GM10847 (cell line): ENCODE data around the gene CNOT1.

Source experiments
- POLR2A ChIP-seq: IDR thresholded peaks from 2 replicates; pipeline ENCODE4 v1.6.1; 2011; ENCODE audit not compliant: insufficient read length; ENCODE audit errors: extremely low read depth

Gene CNOT1

DNA sequence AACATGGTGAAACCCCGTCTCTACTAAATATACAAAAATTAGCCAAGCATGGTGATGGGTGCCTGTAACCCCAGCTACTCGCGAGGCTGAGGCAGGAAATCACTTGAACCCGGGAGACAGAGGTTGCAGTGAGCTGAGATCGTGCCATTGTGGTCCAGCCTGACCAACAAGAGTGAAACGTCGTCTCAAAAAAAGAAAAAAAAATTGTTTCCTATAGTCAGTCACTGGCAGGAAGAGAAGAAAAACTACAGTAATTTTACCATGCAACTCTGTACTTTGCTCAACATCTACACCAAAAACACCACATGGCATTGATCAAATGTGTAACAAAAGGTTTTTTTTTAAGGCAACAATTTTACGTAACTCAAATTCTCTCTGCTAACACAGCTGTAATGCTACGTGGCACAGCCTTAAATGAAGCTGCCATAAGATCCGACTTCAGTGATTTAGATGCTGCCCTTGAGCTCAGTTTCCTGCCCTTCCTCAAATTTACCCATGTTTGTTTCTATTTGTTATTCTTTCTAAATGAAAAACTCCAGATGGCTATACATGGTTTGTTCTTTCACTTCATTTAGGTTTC, 40.2 kb downstream of the CNOT1 start:
- TF ChIP-seq POLR2A = no peak

GRCh38 chr16:58588406-58588805, 41.2 kb downstream of the CNOT1 start:
- no peak for TF ChIP-seq POLR2A

GRCh38 chr16:58586340-58587030, 43.1 kb downstream of the CNOT1 start:
- TF ChIP-seq POLR2A = no peak

GRCh38 chr16:58584831-58585505, 44.7 kb downstream of the CNOT1 start:
- TF ChIP-seq POLR2A = no peak

DNA sequence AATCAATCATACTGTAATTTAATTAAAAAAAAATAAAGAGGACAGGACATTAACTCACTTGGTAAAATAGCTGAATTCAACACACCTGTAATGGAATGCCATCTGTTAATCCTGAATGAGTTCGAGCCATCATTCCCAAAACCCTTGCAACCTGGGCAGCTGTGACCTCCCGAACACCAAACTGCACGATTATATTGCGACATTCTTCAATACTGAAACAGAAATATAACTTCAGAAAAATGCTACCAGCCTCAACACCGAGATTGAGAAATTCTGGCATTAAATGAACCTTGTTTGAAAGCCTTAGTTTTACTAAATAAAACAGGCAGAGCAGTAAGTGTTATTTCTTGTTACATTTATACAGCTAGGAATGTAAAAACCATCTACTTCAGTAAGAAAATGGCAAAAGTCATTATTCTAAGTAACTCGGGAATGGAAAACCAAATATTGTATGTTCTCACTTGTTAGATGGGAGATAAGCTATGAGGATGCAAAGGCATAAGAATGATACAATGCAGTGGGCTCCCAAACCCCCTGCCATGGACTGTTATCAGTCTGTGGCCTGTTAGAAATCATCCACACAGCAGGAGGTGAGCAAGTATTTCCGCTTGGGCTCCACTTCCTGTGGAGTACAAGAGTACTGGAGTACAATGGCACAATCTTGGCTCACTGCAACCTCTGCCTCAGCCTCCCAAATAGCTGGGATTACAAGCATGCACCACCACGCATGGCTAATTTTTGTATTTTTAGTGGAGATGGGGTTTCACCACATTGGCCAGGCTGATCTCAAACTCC, 46.5 kb downstream of the CNOT1 start:
- TF ChIP-seq POLR2A = no peak

DNA sequence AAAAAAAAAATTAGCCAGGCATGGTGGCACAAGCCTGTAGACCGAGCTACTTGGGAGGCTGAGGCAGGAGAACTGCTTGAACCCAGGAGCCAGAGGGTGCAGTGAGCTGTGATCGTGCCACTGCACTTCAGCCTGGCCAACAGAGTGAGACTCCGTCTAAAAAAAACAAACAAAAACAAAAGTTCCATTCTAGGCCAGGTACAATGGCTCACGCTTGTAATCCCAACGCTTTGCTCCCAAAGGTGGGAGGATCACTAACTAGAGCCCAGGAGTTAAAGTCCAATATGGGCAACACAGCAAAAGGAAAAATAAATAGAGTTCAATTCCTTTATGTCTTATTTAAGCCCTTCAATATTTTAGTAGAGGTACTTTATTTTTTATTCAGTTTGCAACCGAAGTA, 47.5 kb downstream of the CNOT1 start:
- no peak for TF ChIP-seq POLR2A

DNA sequence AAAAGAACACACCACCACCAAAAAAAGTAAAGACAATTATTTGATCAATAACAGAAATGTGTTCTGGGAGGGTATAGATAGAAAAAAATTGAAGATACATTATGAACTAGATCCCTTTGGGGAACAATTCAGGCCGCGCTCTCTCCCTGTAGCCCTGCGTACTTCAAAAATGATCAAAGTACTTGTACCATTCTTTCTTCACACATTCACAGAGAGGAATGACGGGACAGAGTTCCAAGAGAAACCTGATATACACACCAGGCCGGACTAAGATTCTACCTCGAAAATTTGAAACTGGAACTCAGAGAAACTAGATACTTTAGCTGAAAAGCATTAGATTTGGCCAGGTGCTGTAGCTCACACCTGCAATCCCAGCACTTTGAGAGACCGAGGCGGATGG, 50.0 kb downstream of the CNOT1 start:
- no peak for TF ChIP-seq POLR2A

DNA sequence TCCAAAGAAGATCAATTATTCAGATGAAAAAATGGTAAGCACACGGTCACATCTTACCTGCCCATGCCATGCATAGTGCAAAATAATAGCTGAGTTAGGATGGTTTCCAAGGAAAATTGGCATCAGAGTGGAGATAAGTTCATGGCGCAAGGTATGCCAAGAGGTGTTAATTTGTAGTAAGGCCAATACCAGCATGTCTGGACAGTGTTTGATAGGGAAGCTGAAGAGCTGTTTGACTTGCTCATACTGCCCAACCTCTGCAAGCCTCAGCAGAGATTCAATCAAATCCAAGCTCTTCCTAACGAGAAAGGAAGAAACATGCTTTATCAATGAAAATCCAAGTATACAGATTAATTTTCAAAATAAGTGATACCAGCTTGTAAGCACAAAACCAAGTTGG, 51.0 kb downstream of the CNOT1 start:
- no peak for TF ChIP-seq POLR2A

DNA sequence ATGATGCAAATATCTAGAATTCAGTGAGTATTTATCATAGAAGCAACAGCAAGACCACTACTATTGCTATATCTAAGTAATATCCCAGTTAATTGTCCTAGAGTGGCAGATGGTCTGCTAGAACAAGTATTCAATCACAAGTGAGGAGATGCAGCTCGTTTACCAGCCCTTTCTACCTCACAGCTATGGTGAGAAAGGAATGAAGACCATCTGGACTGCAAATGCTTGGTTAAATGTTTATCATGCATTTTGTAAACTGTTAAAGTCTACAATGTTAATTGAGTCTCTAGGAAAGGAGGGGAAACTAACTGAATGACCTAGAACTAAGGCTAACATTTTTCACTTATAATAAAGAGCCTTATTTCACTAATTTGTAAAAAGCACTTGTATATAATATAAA, 52.5 kb downstream of the CNOT1 start:
- TF ChIP-seq POLR2A = no peak

GRCh38 chr16:58574895-58575294, 54.7 kb downstream of the CNOT1 start:
- no peak for TF ChIP-seq POLR2A

GRCh38 chr16:58563775-58564174, 65.9 kb downstream of the CNOT1 start:
- TF ChIP-seq POLR2A = no peak

DNA sequence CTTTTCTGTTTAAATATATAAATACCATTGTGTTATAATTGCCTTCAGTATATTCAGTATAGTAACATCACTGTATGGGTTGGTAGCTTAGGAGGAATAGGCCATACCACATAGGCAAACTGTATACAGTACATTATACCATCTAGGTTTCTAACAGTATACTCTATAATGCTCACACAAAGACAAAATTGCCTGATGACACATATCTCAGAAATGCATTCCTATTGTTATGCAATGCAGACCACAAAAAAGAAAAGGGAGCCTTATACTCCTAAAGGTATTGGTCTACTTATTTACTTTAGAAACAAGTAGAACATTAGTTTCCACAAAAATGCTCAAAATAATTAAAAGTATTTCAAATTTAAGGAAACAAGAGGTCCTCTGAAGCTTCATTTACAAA, 66.4 kb downstream of the CNOT1 start:
- TF ChIP-seq POLR2A = no peak

DNA sequence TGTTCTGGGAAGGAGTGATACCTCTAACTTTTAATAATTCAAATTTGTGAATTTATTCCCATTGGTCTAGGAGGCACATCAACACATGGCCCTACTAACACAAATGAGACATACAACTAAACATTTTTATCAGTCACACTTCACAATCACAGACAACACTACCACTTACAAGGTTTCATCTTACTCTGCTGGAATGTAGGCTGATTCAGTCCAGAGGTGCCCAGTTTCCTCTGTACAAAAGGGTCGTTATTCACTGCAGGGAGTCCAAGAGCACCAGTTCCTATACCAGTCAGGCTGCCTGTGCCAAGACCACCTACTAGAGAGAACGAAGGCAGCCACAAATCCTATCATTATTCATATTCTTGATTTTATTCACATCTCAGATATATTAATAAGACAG, 72.9 kb downstream of the CNOT1 start:
- TF ChIP-seq POLR2A = no peak

GRCh38 chr16:58551496-58551895, 78.1 kb downstream of the CNOT1 start:
- no peak for TF ChIP-seq POLR2A

GRCh38 chr16:58548378-58548777, 81.2 kb downstream of the CNOT1 start:
- no peak for TF ChIP-seq POLR2A

GRCh38 chr16:58543685-58544084, 85.9 kb downstream of the CNOT1 start:
- no peak for TF ChIP-seq POLR2A
